Measurements from ENCODE around the gene TMEM39B.
"Not testable (repeated sequence)": the region's sequence is repeated elsewhere in the genome, so short reads cannot be mapped to it uniquely, and the experiment has no call there.

Gene TMEM39B

GRCh38 chr1:32116531-32116930 lies 43.8 kb downstream of the TMEM39B start:
- Histone ChIP-seq H3K36me3 (ENCODE audit: control insufficient read depth, low read depth, low read length) (no peaks in the 10 kb centered on the region), H3K4me3 (ENCODE audit: low read length) (no peak overlapping the region), H3K27ac (ENCODE audit: low read length) (no peak overlapping the region), H3K4me1 (ENCODE audit: control insufficient read depth, low read depth, low read length) (no peaks in the 10 kb centered on the region), H3K9ac (ENCODE audit: low read length) (no peak overlapping the region), H3K27me3 (ENCODE audit: control insufficient read depth, insufficient read depth, low read length) (no peaks in the 10 kb centered on the region), H3K9me3 (ENCODE audit: control insufficient read depth, low read depth, low read length) (no peaks in the 10 kb centered on the region)

GRCh38 chr1:32122151-32122550 lies 49.4 kb downstream of the TMEM39B start:
- no peaks in the 10 kb centered on the region for H3K27me3 ChIP-seq (ENCODE audit: control insufficient read depth, insufficient read depth, low read length)
- peaks cover 5% of the 10 kb centered on the region for H3K4me1 ChIP-seq (ENCODE audit: control insufficient read depth, low read depth, low read length)
- no peaks in the 10 kb centered on the region for H3K9me3 ChIP-seq (ENCODE audit: control insufficient read depth, low read depth, low read length)
- no peaks in the 10 kb centered on the region for H3K36me3 ChIP-seq (ENCODE audit: control insufficient read depth, low read depth, low read length)
- no peak overlapping the region for H3K27ac ChIP-seq (ENCODE audit: low read length)
- no peak overlapping the region for H3K4me3 ChIP-seq (ENCODE audit: low read length)
- no peak overlapping the region for H3K9ac ChIP-seq (ENCODE audit: low read length)

- H3K9me3 ChIP-seq (ENCODE audit: control insufficient read depth, low read depth, low read length); H3K36me3 ChIP-seq (ENCODE audit: control insufficient read depth, low read depth, low read length); H3K27me3 ChIP-seq (ENCODE audit: control insufficient read depth, insufficient read depth, low read length); H3K27ac ChIP-seq (ENCODE audit: low read length); H3K4me3 ChIP-seq (ENCODE audit: low read length); H3K9ac ChIP-seq (ENCODE audit: low read length): not testable (repeated sequence)
- peaks cover 11% of the 10 kb centered on the region for H3K4me1 ChIP-seq (ENCODE audit: control insufficient read depth, low read depth, low read length)
Measured at GRCh38 chr1:32123361-32123760, 50.6 kb downstream of the TMEM39B start.

GRCh38 chr1:32125313-32125712 lies 52.6 kb downstream of the TMEM39B start:
- peaks cover 11% of the 10 kb centered on the region for H3K4me1 ChIP-seq (ENCODE audit: control insufficient read depth, low read depth, low read length)
- no peaks in the 10 kb centered on the region for H3K27me3 ChIP-seq (ENCODE audit: control insufficient read depth, insufficient read depth, low read length)
- H3K9ac ChIP-seq (ENCODE audit: low read length) = no peak overlapping the region
- no peak overlapping the region for H3K27ac ChIP-seq (ENCODE audit: low read length)
- peaks cover 4% of the 10 kb centered on the region for H3K36me3 ChIP-seq (ENCODE audit: control insufficient read depth, low read depth, low read length)
- H3K9me3 ChIP-seq (ENCODE audit: control insufficient read depth, low read depth, low read length) = no peaks in the 10 kb centered on the region
- H3K4me3 ChIP-seq (ENCODE audit: low read length) = no peak overlapping the region

GRCh38 chr1:32126770-32127169 lies 54.0 kb downstream of the TMEM39B start:
- Histone ChIP-seq H3K36me3 (ENCODE audit: control insufficient read depth, low read depth, low read length) (peaks cover 4% of the 10 kb centered on the region), H3K27me3 (ENCODE audit: control insufficient read depth, insufficient read depth, low read length) (no peaks in the 10 kb centered on the region), H3K4me1 (ENCODE audit: control insufficient read depth, low read depth, low read length) (peaks cover 11% of the 10 kb centered on the region), H3K27ac (ENCODE audit: low read length) (peak overlapping the region; percentile 3), H3K9ac (ENCODE audit: low read length) (no peak overlapping the region), H3K9me3 (ENCODE audit: control insufficient read depth, low read depth, low read length) (no peaks in the 10 kb centered on the region), H3K4me3 (ENCODE audit: low read length) (no peak overlapping the region)

GRCh38 chr1:32127409-32128198 lies 54.9 kb downstream of the TMEM39B start:
- peaks cover 4% of the 10 kb centered on the region for H3K36me3 ChIP-seq (ENCODE audit: control insufficient read depth, low read depth, low read length)
- H3K9ac ChIP-seq (ENCODE audit: low read length) = no peak overlapping the region
- no peak overlapping the region for H3K27ac ChIP-seq (ENCODE audit: low read length)
- H3K4me1 ChIP-seq (ENCODE audit: control insufficient read depth, low read depth, low read length) = peaks cover 11% of the 10 kb centered on the region
- no peaks in the 10 kb centered on the region for H3K9me3 ChIP-seq (ENCODE audit: control insufficient read depth, low read depth, low read length)
- no peaks in the 10 kb centered on the region for H3K27me3 ChIP-seq (ENCODE audit: control insufficient read depth, insufficient read depth, low read length)
- H3K4me3 ChIP-seq (ENCODE audit: low read length) = no peak overlapping the region

GRCh38 chr1:32128479-32128878 lies 55.7 kb downstream of the TMEM39B start:
- H3K4me3 ChIP-seq (ENCODE audit: low read length) = no peak overlapping the region
- no peak overlapping the region for H3K9ac ChIP-seq (ENCODE audit: low read length)
- peaks cover 11% of the 10 kb centered on the region for H3K4me1 ChIP-seq (ENCODE audit: control insufficient read depth, low read depth, low read length)
- H3K36me3 ChIP-seq (ENCODE audit: control insufficient read depth, low read depth, low read length) = peaks cover 4% of the 10 kb centered on the region
- no peaks in the 10 kb centered on the region for H3K9me3 ChIP-seq (ENCODE audit: control insufficient read depth, low read depth, low read length)
- no peak overlapping the region for H3K27ac ChIP-seq (ENCODE audit: low read length)
- H3K27me3 ChIP-seq (ENCODE audit: control insufficient read depth, insufficient read depth, low read length) = no peaks in the 10 kb centered on the region

GRCh38 chr1:32128964-32129363 lies 56.2 kb downstream of the TMEM39B start:
- H3K27ac ChIP-seq (ENCODE audit: low read length) = no peak overlapping the region
- no peaks in the 10 kb centered on the region for H3K9me3 ChIP-seq (ENCODE audit: control insufficient read depth, low read depth, low read length)
- peaks cover 11% of the 10 kb centered on the region for H3K4me1 ChIP-seq (ENCODE audit: control insufficient read depth, low read depth, low read length)
- H3K36me3 ChIP-seq (ENCODE audit: control insufficient read depth, low read depth, low read length) = peaks cover 4% of the 10 kb centered on the region
- no peaks in the 10 kb centered on the region for H3K27me3 ChIP-seq (ENCODE audit: control insufficient read depth, insufficient read depth, low read length)
- H3K9ac ChIP-seq (ENCODE audit: low read length) = no peak overlapping the region
- no peak overlapping the region for H3K4me3 ChIP-seq (ENCODE audit: low read length)

GRCh38 chr1:32133950-32134280 lies 61.2 kb downstream of the TMEM39B start:
- not testable (repeated sequence) for H3K4me1 ChIP-seq (ENCODE audit: control insufficient read depth, low read depth, low read length); H3K27ac ChIP-seq (ENCODE audit: low read length); H3K9ac ChIP-seq (ENCODE audit: low read length); H3K36me3 ChIP-seq (ENCODE audit: control insufficient read depth, low read depth, low read length); H3K4me3 ChIP-seq (ENCODE audit: low read length); H3K9me3 ChIP-seq (ENCODE audit: control insufficient read depth, low read depth, low read length); H3K27me3 ChIP-seq (ENCODE audit: control insufficient read depth, insufficient read depth, low read length)

GRCh38 chr1:32137111-32137510 lies 64.4 kb downstream of the TMEM39B start:
- no peaks in the 10 kb centered on the region for H3K36me3 ChIP-seq (ENCODE audit: control insufficient read depth, low read depth, low read length)
- H3K9me3 ChIP-seq (ENCODE audit: control insufficient read depth, low read depth, low read length) = no peaks in the 10 kb centered on the region
- H3K4me1 ChIP-seq (ENCODE audit: control insufficient read depth, low read depth, low read length) = no peaks in the 10 kb centered on the region

GRCh38 chr1:32138965-32139364 lies 66.2 kb downstream of the TMEM39B start:
- Histone ChIP-seq H3K4me1 (ENCODE audit: control insufficient read depth, low read depth, low read length) (no peaks in the 10 kb centered on the region), H3K27ac (ENCODE audit: low read length) (no peak overlapping the region), H3K9me3 (ENCODE audit: control insufficient read depth, low read depth, low read length) (no peaks in the 10 kb centered on the region), H3K27me3 (ENCODE audit: control insufficient read depth, insufficient read depth, low read length) (no peaks in the 10 kb centered on the region), H3K9ac (ENCODE audit: low read length) (no peak overlapping the region), H3K4me3 (ENCODE audit: low read length) (no peak overlapping the region), H3K36me3 (ENCODE audit: control insufficient read depth, low read depth, low read length) (no peaks in the 10 kb centered on the region)

More at GRCh38 chr1:32137111-32137510, 64.4 kb downstream of the TMEM39B start:
- H3K27ac ChIP-seq (ENCODE audit: low read length) = no peak overlapping the region
- no peak overlapping the region for H3K9ac ChIP-seq (ENCODE audit: low read length)
- H3K27me3 ChIP-seq (ENCODE audit: control insufficient read depth, insufficient read depth, low read length) = no peaks in the 10 kb centered on the region
- H3K4me3 ChIP-seq (ENCODE audit: low read length) = no peak overlapping the region

Data from iPS-18a (cell line).